ENCODE results near the gene SYNDIG1. TPM values are rescaled to one million over a fixed set of nuclear protein-coding genes. Genes with fewer than 3 reads are reported as not detected.

The SYNDIG1 gene
- total RNA-seq, 4 donors from 2014 or later: 0.51 to 3.4 (median 2.8) TPM; not detected in 1

- no peaks in the 10 kb centered on the region for H3K36me3 ChIP-seq
- intact Hi-C loops (cut with DNase I; ENCODE audit: low total_unique reads): no loop called here
- DNase-seq: no peak
- H3K4me3 ChIP-seq: no peak overlapping the region
- H3K27me3 ChIP-seq: no peaks in the 10 kb centered on the region
- TF ChIP-seq POLR2A (IDR thresholded peaks at IDR 0.05): no peak
- no peak for TF ChIP-seq CTCF (IDR thresholded peaks at IDR 0.05)
- no peak overlapping the region for H3K27ac ChIP-seq
- H3K9me3 ChIP-seq: no peaks in the 10 kb centered on the region
- no peaks in the 10 kb centered on the region for H3K4me1 ChIP-seq
Observed at GRCh38 chr20:24684956-24685691, 215.7 kb downstream of the SYNDIG1 start.

- Histone ChIP-seq H3K27me3 (no peaks in the 10 kb centered on the region), H3K4me3 (no peak overlapping the region), H3K27ac (no peak overlapping the region), H3K9me3 (no peaks in the 10 kb centered on the region), H3K36me3 (no peaks in the 10 kb centered on the region), H3K4me1 (no peaks in the 10 kb centered on the region)
- DNase-seq: no peak
- TF ChIP-seq POLR2A (IDR thresholded peaks at IDR 0.05) (no peak), CTCF (IDR thresholded peaks at IDR 0.05) (no peak)
- intact Hi-C loops (cut with DNase I; ENCODE audit: low total_unique reads): no loop called here
Observed at GRCh38 chr20:24685736-24686135, 216.3 kb downstream of the SYNDIG1 start.

- intact Hi-C loops (cut with DNase I; ENCODE audit: low total_unique reads): no loop called here
- H3K36me3 ChIP-seq: no peaks in the 10 kb centered on the region
- no peak overlapping the region for H3K4me3 ChIP-seq
- H3K9me3 ChIP-seq: no peaks in the 10 kb centered on the region
- no peak for DNase-seq
- H3K27me3 ChIP-seq: no peaks in the 10 kb centered on the region
- TF ChIP-seq CTCF (IDR thresholded peaks at IDR 0.05) (no peak), POLR2A (IDR thresholded peaks at IDR 0.05) (no peak)
- H3K4me1 ChIP-seq: no peaks in the 10 kb centered on the region
- no peak overlapping the region for H3K27ac ChIP-seq
Observed at GRCh38 chr20:24686156-24686555, 216.7 kb downstream of the SYNDIG1 start.

GRCh38 chr20:24690408-24690807, 221.0 kb downstream of the SYNDIG1 start:
- Histone ChIP-seq H3K4me1 (peaks cover 0 to 14% of the 10 kb centered on the region in 2 donors), H3K27me3 (no peaks in the 10 kb centered on the region), H3K27ac (no peak overlapping the region), H3K36me3 (no peaks in the 10 kb centered on the region), H3K9me3 (no peaks in the 10 kb centered on the region), H3K4me3 (no peak overlapping the region)
- no peak for TF ChIP-seq CTCF (IDR thresholded peaks at IDR 0.05)
- TF ChIP-seq POLR2A (IDR thresholded peaks at IDR 0.05): no peak
- intact Hi-C loops (cut with DNase I; ENCODE audit: low total_unique reads): no loop called here
- DNase-seq: no peak

- TF ChIP-seq CTCF (IDR thresholded peaks at IDR 0.05): no peak
- TF ChIP-seq POLR2A (IDR thresholded peaks at IDR 0.05): no peak
- no peak for DNase-seq
- Histone ChIP-seq H3K36me3 (no peaks in the 10 kb centered on the region), H3K27ac (no peak overlapping the region), H3K4me3 (no peak overlapping the region), H3K4me1 (peaks cover 0 to 14% of the 10 kb centered on the region in 2 donors), H3K27me3 (no peaks in the 10 kb centered on the region), H3K9me3 (no peaks in the 10 kb centered on the region)
- intact Hi-C loops (cut with DNase I; ENCODE audit: low total_unique reads): no loop called here
Observed at GRCh38 chr20:24691901-24692351, 222.5 kb downstream of the SYNDIG1 start.

All from uterus (tissue), 4 donors.